ENCODE results near the gene GAGE1. TPM values are rescaled to one million over a fixed set of nuclear protein-coding genes. Genes with fewer than 3 reads are reported as not detected.
"Not testable (repeated sequence)": the region's sequence is repeated elsewhere in the genome, so short reads cannot be mapped to it uniquely, and the experiment has no call there.

Gene GAGE1
- total RNA-seq (not detected in 2 replicates), polyA plus RNA-seq (not detected in 2 replicates)

GRCh38 chrX:49598720-49599119 lies at the start of gene GAGE1:
TSS of gene GAGE1 (plus strand) at chrX:49599020. CDS start at chrX:49600175, 1,155 bp downstream.
- H3K4me3 ChIP-seq; H3K4me1 ChIP-seq (ENCODE audit: low read depth); H3K36me3 ChIP-seq; H3K27me3 ChIP-seq; H3K27ac ChIP-seq; DNase-seq (ENCODE audit: low read depth in 1 of 2, low spot score in 1 of 2); H3K9me3 ChIP-seq (ENCODE audit: low read depth): not testable (repeated sequence)

- H3K27me3 ChIP-seq; H3K4me1 ChIP-seq (ENCODE audit: low read depth); H3K27ac ChIP-seq; H3K36me3 ChIP-seq; H3K9me3 ChIP-seq (ENCODE audit: low read depth); H3K4me3 ChIP-seq; DNase-seq (ENCODE audit: low read depth in 1 of 2, low spot score in 1 of 2): not testable (repeated sequence)
Measured at GRCh38 chrX:49550989-49551388, 47.8 kb upstream of the GAGE1 start, which contains the start of gene GAGE12E. TSS of gene GAGE12E (plus strand) at chrX:49551289. CDS start at chrX:49552444, 1,155 bp downstream.

GRCh38 chrX:49560542-49560941 lies 38.3 kb upstream of the GAGE1 start, which contains the start of gene GAGE12F:
TSS of gene GAGE12F (plus strand) at chrX:49560842. CDS start at chrX:49561997, 1,155 bp downstream.
- H3K4me1 ChIP-seq (ENCODE audit: low read depth); H3K36me3 ChIP-seq; DNase-seq (ENCODE audit: low read depth in 1 of 2, low spot score in 1 of 2); H3K9me3 ChIP-seq (ENCODE audit: low read depth); H3K27ac ChIP-seq; H3K27me3 ChIP-seq; H3K4me3 ChIP-seq: not testable (repeated sequence)

GRCh38 chrX:49568728-49569127 lies 30.1 kb upstream of the GAGE1 start:
- not testable (repeated sequence) for H3K9me3 ChIP-seq (ENCODE audit: low read depth); DNase-seq (ENCODE audit: low read depth in 1 of 2, low spot score in 1 of 2); H3K27ac ChIP-seq; H3K4me3 ChIP-seq; H3K27me3 ChIP-seq; H3K4me1 ChIP-seq (ENCODE audit: low read depth); H3K36me3 ChIP-seq

- H3K27me3 ChIP-seq; H3K4me3 ChIP-seq; H3K4me1 ChIP-seq (ENCODE audit: low read depth); DNase-seq (ENCODE audit: low read depth in 1 of 2, low spot score in 1 of 2); H3K27ac ChIP-seq; H3K9me3 ChIP-seq (ENCODE audit: low read depth); H3K36me3 ChIP-seq: not testable (repeated sequence)
Measured at GRCh38 chrX:49569152-49569551, 29.7 kb upstream of the GAGE1 start.

GRCh38 chrX:49570100-49570499 lies 28.7 kb upstream of the GAGE1 start, which contains the start of gene GAGE12G:
TSS of gene GAGE12G (plus strand) at chrX:49570400. CDS start at chrX:49571555, 1,155 bp downstream.
- not testable (repeated sequence) for H3K36me3 ChIP-seq

GRCh38 chrX:49579649-49580048 lies 19.2 kb upstream of the GAGE1 start, which contains the start of gene GAGE12H:
TSS of gene GAGE12H (plus strand) at chrX:49579949. CDS start at chrX:49581104, 1,155 bp downstream.
- not testable (repeated sequence) for H3K27ac ChIP-seq; DNase-seq (ENCODE audit: low read depth in 1 of 2, low spot score in 1 of 2); H3K27me3 ChIP-seq; H3K4me3 ChIP-seq; H3K9me3 ChIP-seq (ENCODE audit: low read depth); H3K4me1 ChIP-seq (ENCODE audit: low read depth); H3K36me3 ChIP-seq

More at GRCh38 chrX:49570100-49570499, 28.7 kb upstream of the GAGE1 start, which contains the start of gene GAGE12G:
- not testable (repeated sequence) for DNase-seq (ENCODE audit: low read depth in 1 of 2, low spot score in 1 of 2); H3K9me3 ChIP-seq (ENCODE audit: low read depth); H3K4me3 ChIP-seq; H3K27me3 ChIP-seq; H3K27ac ChIP-seq; H3K4me1 ChIP-seq (ENCODE audit: low read depth)

- not testable (repeated sequence) for H3K9me3 ChIP-seq (ENCODE audit: low read depth); H3K27ac ChIP-seq; H3K4me3 ChIP-seq; H3K4me1 ChIP-seq (ENCODE audit: low read depth); H3K36me3 ChIP-seq; H3K27me3 ChIP-seq; DNase-seq (ENCODE audit: low read depth in 1 of 2, low spot score in 1 of 2)
Measured at GRCh38 chrX:49589196-49589595, 9.6 kb upstream of the GAGE1 start, which contains the start of gene GAGE2A. TSS of gene GAGE2A (plus strand) at chrX:49589496. CDS start at chrX:49590651, 1,155 bp downstream.

GRCh38 chrX:49589769-49590478 lies 8.9 kb upstream of the GAGE1 start:
- H3K27me3 ChIP-seq; DNase-seq (ENCODE audit: low read depth in 1 of 2, low spot score in 1 of 2); H3K9me3 ChIP-seq (ENCODE audit: low read depth); H3K27ac ChIP-seq; H3K36me3 ChIP-seq; H3K4me3 ChIP-seq; H3K4me1 ChIP-seq (ENCODE audit: low read depth): not testable (repeated sequence)

- H3K36me3 ChIP-seq; DNase-seq (ENCODE audit: low read depth in 1 of 2, low spot score in 1 of 2); H3K27ac ChIP-seq; H3K4me3 ChIP-seq; H3K9me3 ChIP-seq (ENCODE audit: low read depth); H3K4me1 ChIP-seq (ENCODE audit: low read depth); H3K27me3 ChIP-seq: not testable (repeated sequence)
Measured at GRCh38 chrX:49590488-49590887, 8.3 kb upstream of the GAGE1 start.

Data from cardiac muscle cell (in vitro differentiated cells and primary cell).